Thymus (tissue), 2 donors: Measurements from ENCODE around the gene EXOC3L1. TPM values are rescaled to one million over a fixed set of nuclear protein-coding genes. Genes with fewer than 3 reads are reported as not detected.

Experiments used
- polyA plus RNA-seq: library from polyadenylated mRNA; stranded (reverse); fragments of 200-250 nt; gene quantifications from one replicate; pipeline ENCODE4 v1.2.3, GENCODE V29; 2013
- total RNA-seq: library from RNA; stranded (reverse); fragments of 120-200 nt; gene quantifications from one replicate; pipeline ENCODE4 v1.2.4, GENCODE V29; 2013
- donor health status: healthy.

EXOC3L1 gene
- total and polyA plus RNA-seq, 2 donors, result 0.57 to 2.2 TPM

Other genes starting within 250 kb of the EXOC3L1 start
- gene CES3, start 228.9 kb downstream of the EXOC3L1 start, total RNA-seq, result 0.09 TPM
- 0.32 TPM for gene CES3, start 228.9 kb downstream of the EXOC3L1 start, polyA plus RNA-seq
- 2.1 TPM for gene CES4A, start 201.5 kb downstream of the EXOC3L1 start, total RNA-seq
- gene CES4A, start 201.5 kb downstream of the EXOC3L1 start, polyA plus RNA-seq, result 14.6 TPM
- 54.3 TPM for gene CBFB, start 161.0 kb downstream of the EXOC3L1 start, total RNA-seq
- 49.4 TPM for gene CBFB, start 161.0 kb downstream of the EXOC3L1 start, polyA plus RNA-seq
- gene PHAF1, start 80.2 kb downstream of the EXOC3L1 start, total RNA-seq, result 7.7 TPM
- gene PHAF1, start 80.2 kb downstream of the EXOC3L1 start, polyA plus RNA-seq, result 12.0 TPM
- 1.3 TPM for gene B3GNT9, start 39.1 kb downstream of the EXOC3L1 start, total RNA-seq
- gene B3GNT9, start 39.1 kb downstream of the EXOC3L1 start, polyA plus RNA-seq, result 3.2 TPM
- gene TRADD, start 30.2 kb downstream of the EXOC3L1 start, total RNA-seq, result 12.5 TPM
- gene TRADD, start 30.2 kb downstream of the EXOC3L1 start, polyA plus RNA-seq, result 33.9 TPM
- gene FBXL8, start 30.2 kb downstream of the EXOC3L1 start, total RNA-seq, result 2.0 TPM
- gene FBXL8, start 30.2 kb downstream of the EXOC3L1 start, polyA plus RNA-seq, result 12.0 TPM
- gene HSF4, start 25.4 kb downstream of the EXOC3L1 start, total RNA-seq, result 4.1 TPM
- 50.8 TPM for gene HSF4, start 25.4 kb downstream of the EXOC3L1 start, polyA plus RNA-seq
- 2.3 TPM for gene NOL3, start 19.6 kb downstream of the EXOC3L1 start, total RNA-seq
- 28.2 TPM for gene NOL3, start 19.6 kb downstream of the EXOC3L1 start, polyA plus RNA-seq
- gene MATCAP1, start 6.2 kb downstream of the EXOC3L1 start, total RNA-seq, result 5.2 TPM
- 24.6 TPM for gene MATCAP1, start 6.2 kb downstream of the EXOC3L1 start, polyA plus RNA-seq
- 47.7 TPM for gene E2F4, start 2.0 kb upstream of the EXOC3L1 start, total RNA-seq
- 46.9 TPM for gene E2F4, start 2.0 kb upstream of the EXOC3L1 start, polyA plus RNA-seq
- 2.3 TPM for gene ELMO3, start 9.0 kb upstream of the EXOC3L1 start, total RNA-seq
- gene ELMO3, start 9.0 kb upstream of the EXOC3L1 start, polyA plus RNA-seq, result 15.3 TPM
- gene TMEM208, start 37.0 kb upstream of the EXOC3L1 start, total RNA-seq, result 35.2 TPM
- 71.8 TPM for gene TMEM208, start 37.0 kb upstream of the EXOC3L1 start, polyA plus RNA-seq
- 5.6 TPM for gene FHOD1, start 57.3 kb upstream of the EXOC3L1 start, total RNA-seq
- 27.8 TPM for gene FHOD1, start 57.3 kb upstream of the EXOC3L1 start, polyA plus RNA-seq
- 0.09 TPM for gene SLC9A5, start 58.8 kb upstream of the EXOC3L1 start, total RNA-seq
- 1.1 TPM for gene SLC9A5, start 58.8 kb upstream of the EXOC3L1 start, polyA plus RNA-seq
- gene PLEKHG4, start 89.4 kb upstream of the EXOC3L1 start, total RNA-seq, result 12.6 TPM
- gene PLEKHG4, start 89.4 kb upstream of the EXOC3L1 start, polyA plus RNA-seq, result 16.8 TPM
- 0.19 TPM for gene KCTD19, start 136.6 kb upstream of the EXOC3L1 start, total RNA-seq
- 0.34 TPM for gene KCTD19, start 136.6 kb upstream of the EXOC3L1 start, polyA plus RNA-seq
- gene LRRC36, start 136.7 kb upstream of the EXOC3L1 start, total RNA-seq, result 0.19 TPM
- 0.78 TPM for gene LRRC36, start 136.7 kb upstream of the EXOC3L1 start, polyA plus RNA-seq
- gene TPPP3, start 203.4 kb upstream of the EXOC3L1 start, total RNA-seq, result 1.6 TPM
- gene TPPP3, start 203.4 kb upstream of the EXOC3L1 start, polyA plus RNA-seq, result 9.0 TPM
- gene ZDHHC1, start 226.3 kb upstream of the EXOC3L1 start, total RNA-seq, result 0.52 TPM
- 2.5 TPM for gene ZDHHC1, start 226.3 kb upstream of the EXOC3L1 start, polyA plus RNA-seq
- 0.09 TPM for gene HSD11B2, start 241.0 kb upstream of the EXOC3L1 start, total RNA-seq
- 7.8 TPM for gene HSD11B2, start 241.0 kb upstream of the EXOC3L1 start, polyA plus RNA-seq